ENCODE data around the gene MGRN1. TPM values are rescaled to one million over a fixed set of nuclear protein-coding genes. Genes with fewer than 3 reads are reported as not detected.

Gene MGRN1
- total RNA-seq, 4 donors from 2014 or later = 30.8 to 58.2 (median 44.8) TPM

DNA sequence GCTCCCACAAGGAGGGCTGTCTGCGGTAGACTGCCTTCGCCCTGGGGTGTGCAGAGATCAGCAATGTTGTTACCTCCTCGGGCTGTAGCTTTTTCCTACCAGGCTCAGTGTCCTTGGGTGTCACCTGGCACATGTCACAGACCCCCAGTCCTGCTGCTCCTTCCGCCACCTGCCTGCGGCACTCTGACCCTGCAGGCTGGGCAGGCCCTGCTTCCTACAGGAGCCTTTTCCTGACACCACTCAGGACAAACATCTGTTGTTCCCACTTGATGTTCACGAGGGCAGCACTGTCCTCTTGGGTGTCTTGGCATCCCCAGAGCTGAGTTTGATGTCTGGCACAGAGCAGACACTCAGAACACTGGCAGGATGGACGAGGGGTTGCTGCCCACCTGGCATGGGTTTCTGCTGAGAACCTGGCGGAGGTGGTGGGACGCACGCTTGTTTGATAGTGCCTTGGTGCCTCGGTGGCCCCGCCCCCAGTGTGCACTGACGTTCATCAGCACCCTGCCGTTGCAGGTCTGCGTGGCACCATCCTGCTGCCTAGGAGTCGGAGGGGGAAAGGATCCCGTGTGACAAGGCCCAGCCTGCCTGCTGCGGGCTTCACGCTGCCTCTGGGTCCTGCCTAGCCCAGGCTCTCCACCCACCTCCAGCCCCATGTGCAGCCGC lies 42.0 kb downstream of the MGRN1 start:
- DNase-seq (ENCODE audit: low spot score in 2 of 2) = no peak
- WGBS = 100% methylated on average over 2 of the region's 20 CpGs
- Histone ChIP-seq H3K36me3 (peaks cover 77% of the 10 kb centered on the region), H3K27me3 (no peaks in the 10 kb centered on the region), H3K27ac (no peak overlapping the region), H3K9me3 (no peaks in the 10 kb centered on the region), H3K4me3 (no peak overlapping the region), H3K4me1 (peaks cover 17% of the 10 kb centered on the region)
- TF ChIP-seq POLR2AphosphoS5 (IDR thresholded peaks at IDR 0.05) (no peak), EP300 (IDR thresholded peaks at IDR 0.05) (no peak), POLR2A (IDR thresholded peaks at IDR 0.05) (no peak)
- TF ChIP-seq, protein P1, sequence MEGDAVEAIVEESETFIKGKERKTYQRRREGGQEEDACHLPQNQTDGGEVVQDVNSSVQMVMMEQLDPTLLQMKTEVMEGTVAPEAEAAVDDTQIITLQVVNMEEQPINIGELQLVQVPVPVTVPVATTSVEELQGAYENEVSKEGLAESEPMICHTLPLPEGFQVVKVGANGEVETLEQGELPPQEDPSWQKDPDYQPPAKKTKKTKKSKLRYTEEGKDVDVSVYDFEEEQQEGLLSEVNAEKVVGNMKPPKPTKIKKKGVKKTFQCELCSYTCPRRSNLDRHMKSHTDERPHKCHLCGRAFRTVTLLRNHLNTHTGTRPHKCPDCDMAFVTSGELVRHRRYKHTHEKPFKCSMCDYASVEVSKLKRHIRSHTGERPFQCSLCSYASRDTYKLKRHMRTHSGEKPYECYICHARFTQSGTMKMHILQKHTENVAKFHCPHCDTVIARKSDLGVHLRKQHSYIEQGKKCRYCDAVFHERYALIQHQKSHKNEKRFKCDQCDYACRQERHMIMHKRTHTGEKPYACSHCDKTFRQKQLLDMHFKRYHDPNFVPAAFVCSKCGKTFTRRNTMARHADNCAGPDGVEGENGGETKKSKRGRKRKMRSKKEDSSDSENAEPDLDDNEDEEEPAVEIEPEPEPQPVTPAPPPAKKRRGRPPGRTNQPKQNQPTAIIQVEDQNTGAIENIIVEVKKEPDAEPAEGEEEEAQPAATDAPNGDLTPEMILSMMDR (IDR thresholded peaks at IDR 0.05) = no peak

GRCh38 chr16:4667203-4667963 lies 42.8 kb downstream of the MGRN1 start:
- WGBS = 87% methylated on average over 17 of the region's 20 CpGs
- Histone ChIP-seq H3K36me3 (peaks cover 82% of the 10 kb centered on the region), H3K27me3 (no peaks in the 10 kb centered on the region), H3K4me1 (peaks cover 17% of the 10 kb centered on the region), H3K27ac (no peak overlapping the region), H3K9me3 (no peaks in the 10 kb centered on the region), H3K4me3 (no peak overlapping the region)
- no peak for DNase-seq (ENCODE audit: low spot score in 2 of 2)
- TF ChIP-seq, protein P1 (IDR thresholded peaks at IDR 0.05) = no peak
- TF ChIP-seq EP300 (IDR thresholded peaks at IDR 0.05) = no peak
- TF ChIP-seq POLR2A (IDR thresholded peaks at IDR 0.05) = no peak
- no peak for TF ChIP-seq POLR2AphosphoS5 (IDR thresholded peaks at IDR 0.05)

DNA sequence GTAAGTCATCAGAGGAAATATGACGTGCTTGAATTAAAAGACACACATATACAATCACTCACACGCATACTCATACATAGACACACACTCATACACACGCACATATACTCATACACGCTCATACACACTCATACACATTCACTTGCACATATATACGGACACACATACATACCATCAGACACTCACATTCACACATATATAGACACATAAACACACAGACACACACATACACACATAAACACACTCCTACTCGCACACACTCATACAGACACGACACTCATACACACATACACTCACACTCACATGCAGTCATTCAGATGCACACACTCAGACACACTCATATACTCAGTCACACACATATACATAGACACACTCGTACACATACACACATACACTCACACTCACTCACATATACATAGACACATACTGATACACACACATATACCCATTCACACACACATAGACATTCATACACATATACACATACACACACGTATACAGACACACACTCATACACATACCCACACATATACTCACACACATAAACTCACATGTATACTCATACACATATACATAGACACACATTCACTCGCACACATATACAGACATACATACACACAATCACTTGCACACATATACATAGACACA lies 43.8 kb downstream of the MGRN1 start:
- Histone ChIP-seq H3K9me3 (no peaks in the 10 kb centered on the region), H3K27me3 (no peaks in the 10 kb centered on the region)
- DNase-seq (ENCODE audit: low spot score in 2 of 2) = no peak

DNA sequence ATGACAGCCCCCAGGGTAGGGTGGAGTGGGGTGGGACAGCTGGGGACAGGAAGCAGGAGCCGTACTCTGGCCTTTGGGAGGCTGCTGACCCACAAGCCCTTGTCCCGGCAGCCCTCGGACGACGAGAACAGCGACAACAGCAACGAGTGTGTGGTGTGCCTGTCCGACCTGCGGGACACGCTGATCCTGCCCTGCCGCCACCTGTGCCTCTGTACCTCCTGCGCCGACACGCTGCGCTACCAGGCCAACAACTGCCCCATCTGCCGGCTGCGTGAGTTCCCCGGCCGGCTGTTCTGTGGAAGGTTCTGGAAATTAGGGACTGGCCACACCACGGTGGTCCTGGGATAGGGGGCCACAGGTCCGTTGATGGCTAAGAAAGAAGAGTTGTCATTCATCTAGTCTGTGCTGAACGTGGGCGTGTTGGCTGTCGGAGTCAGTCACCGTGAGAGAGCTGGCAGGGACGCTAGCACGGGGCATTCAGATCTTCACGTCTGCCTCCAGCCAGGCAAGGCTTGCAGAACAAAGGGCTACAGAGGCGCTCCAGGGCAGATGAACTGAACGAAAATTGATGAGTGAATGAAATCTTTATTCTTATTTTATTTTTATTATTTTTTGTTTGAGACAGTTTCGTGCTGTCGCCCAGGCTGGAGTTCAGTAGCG lies 48.9 kb downstream of the MGRN1 start:
- no peak for DNase-seq (ENCODE audit: low spot score in 2 of 2)
- H3K4me3 ChIP-seq = no peak overlapping the region
- TF ChIP-seq POLR2AphosphoS5 (IDR thresholded peaks at IDR 0.05) (no peak), POLR2A (IDR thresholded peaks at IDR 0.05) (no peak), EP300 (IDR thresholded peaks at IDR 0.05) (no peak)
- TF ChIP-seq, protein P1 (IDR thresholded peaks at IDR 0.05) = no peak
- peaks cover 71% of the 10 kb centered on the region for H3K36me3 ChIP-seq
- H3K4me1 ChIP-seq = peaks cover 5% of the 10 kb centered on the region
- no peaks in the 10 kb centered on the region for H3K9me3 ChIP-seq
- no peaks in the 10 kb centered on the region for H3K27me3 ChIP-seq
- H3K27ac ChIP-seq = no peak overlapping the region
- WGBS = 87% methylated on average over 20 of the region's 33 CpGs

More for the DNA sequence above, 43.8 kb downstream of the MGRN1 start:
- H3K4me1 ChIP-seq = peaks cover 16% of the 10 kb centered on the region
- H3K4me3 ChIP-seq = no peak overlapping the region
- peaks cover 86% of the 10 kb centered on the region for H3K36me3 ChIP-seq
- 96% methylated on average over 10 of the region's 10 CpGs for WGBS
- no peak overlapping the region for H3K27ac ChIP-seq
- TF ChIP-seq POLR2A (IDR thresholded peaks at IDR 0.05) (no peak), EP300 (IDR thresholded peaks at IDR 0.05) (no peak), POLR2AphosphoS5 (IDR thresholded peaks at IDR 0.05) (no peak)
- TF ChIP-seq, protein P1 (IDR thresholded peaks at IDR 0.05) = no peak
